DOHH2 (cell line): Measurements from ENCODE around the gene XRCC4.
A peak's percentile ranks its signal among the peaks of the same experiment; 100 is the strongest.

ENCODE experiments used
- H3F3A ChIP-seq: fragments of 200-600 bp; sonication (generic), shearing (Covaris generic); 2 replicates; pipeline ENCODE4 v1.6.0; 2016; ENCODE audit warnings: antibody characterized with exemption, mild to moderate bottlenecking; ENCODE audit not compliant: control insufficient read depth, insufficient read depth
- H3K27ac ChIP-seq: fragments of 200-600 bp; sonication (generic); 2 replicates; pipeline ENCODE4 v1.5.1; 2014; ENCODE audit warnings: low read depth, mild to moderate bottlenecking, low read length, moderate library complexity
- H3K27me3 ChIP-seq: fragments of 200-600 bp; sonication (generic); 2 replicates; pipeline ENCODE4 v1.6.1; 2014; ENCODE audit warnings: mild to moderate bottlenecking, low read length, mixed read lengths; ENCODE audit not compliant: control insufficient read depth
- H3K36me3 ChIP-seq: fragments of 200-600 bp; sonication (generic); 2 replicates; pipeline ENCODE4 v1.6.1; 2014; ENCODE audit warnings: mild to moderate bottlenecking, low read length, moderate library complexity, mixed read lengths; ENCODE audit not compliant: control insufficient read depth
- H3K4me1 ChIP-seq: fragments of 200-600 bp; sonication (generic); 2 replicates; pipeline ENCODE4 v1.6.1; 2014; ENCODE audit warnings: mild to moderate bottlenecking, low read length, mixed read lengths; ENCODE audit not compliant: control insufficient read depth
- H3K4me2 ChIP-seq: fragments of 200-600 bp; sonication (generic); 2 replicates; pipeline ENCODE4 v1.6.0; 2014; ENCODE audit warnings: mild to moderate bottlenecking, low read length, moderate library complexity
- H3K4me3 ChIP-seq: fragments of 200-600 bp; sonication (generic); 2 replicates; pipeline ENCODE4 v1.5.1; 2014; ENCODE audit warnings: mild to moderate bottlenecking, low read length, mixed read lengths
- H3K79me2 ChIP-seq: fragments of 200-600 bp; sonication (generic); 2 replicates; pipeline ENCODE4 v1.6.1; 2014; ENCODE audit warnings: mild to moderate bottlenecking, low read length, mixed read lengths; ENCODE audit not compliant: control insufficient read depth
- H3K9me2 ChIP-seq: fragments of 200-600 bp; sonication (generic); replicated peaks from 2 replicates; pipeline ENCODE4 v1.6.1; 2014; ENCODE audit warnings: mild to moderate bottlenecking, low read length, mixed read lengths; ENCODE audit not compliant: control insufficient read depth
- H3K9me3 ChIP-seq: fragments of 200-600 bp; sonication (generic); 2 replicates; pipeline ENCODE4 v1.6.1; 2014; ENCODE audit warnings: antibody characterized with exemption, low read length, mixed read lengths; ENCODE audit not compliant: control insufficient read depth, insufficient read depth
- H4K20me1 ChIP-seq: fragments of 200-600 bp; sonication (generic); 2 replicates; pipeline ENCODE4 v1.6.0; 2014; ENCODE audit warnings: low read depth, mild to moderate bottlenecking, antibody characterized with exemption, low read length, moderate library complexity; ENCODE audit not compliant: control insufficient read depth, insufficient read depth
- CTCF ChIP-seq: fragments of 200-600 bp; sonication (generic); IDR thresholded peaks from one replicate; pipeline ENCODE4 v1.5.1; 2014; ENCODE audit warnings: antibody characterized with exemption, mild to moderate bottlenecking, low read depth, low read length; ENCODE audit not compliant: poor library complexity, severe bottlenecking
- EZH2phosphoT487 ChIP-seq: fragments of 200-600 bp; sonication (generic); IDR thresholded peaks from 2 replicates; pipeline ENCODE4 v1.6.1; 2017; ENCODE audit warnings: borderline replicate concordance, mild to moderate bottlenecking, antibody characterized with exemption, low read length, moderate library complexity, mixed read lengths

The XRCC4 gene

GRCh38 chr5:83076742-83077661 is at the start of gene XRCC4, which contains the start of gene TMEM167A:
TSS of gene XRCC4 (plus strand) at chr5:83077547. CDS start at chr5:83104920, 27,373 bp downstream.
TSS of gene TMEM167A (minus strand) at chr5:83077394. CDS start at chr5:83077323, 71 bp downstream.
- Histone ChIP-seq H3K27me3 (no peaks in the 10 kb centered on the region), H3K27ac (peak within 1 kb of the TSS; percentile 80), H3K4me2 (peak within 1 kb of the TSS; percentile 96), H3K9me3 (no peaks in the 10 kb centered on the region), H3K4me1 (peaks cover 14% of the 10 kb centered on the region), H3K79me2 (peaks cover 93% of the 10 kb centered on the region), H4K20me1 (no peaks in the 10 kb centered on the region), H3F3A (no peaks in the 10 kb centered on the region), H3K4me3 (peak within 1 kb of the TSS; percentile 85), H3K36me3 (peaks cover 42% of the 10 kb centered on the region), H3K9me2 (no peaks in the 10 kb centered on the region)
- no peak for TF ChIP-seq CTCF
- no peak for TF ChIP-seq EZH2phosphoT487

GRCh38 chr5:83029912-83030311 is 47.4 kb upstream of the XRCC4 start:
- H4K20me1 ChIP-seq = no peaks in the 10 kb centered on the region
- TF ChIP-seq CTCF = no peak
- no peak for TF ChIP-seq EZH2phosphoT487
- no peaks in the 10 kb centered on the region; the same call in 1 of the 2 replicates for H3K9me3 ChIP-seq
- H3K27ac ChIP-seq = no peak overlapping the region
- no peaks in the 10 kb centered on the region for H3K79me2 ChIP-seq
- H3K27me3 ChIP-seq = no peaks in the 10 kb centered on the region
- H3K36me3 ChIP-seq = no peaks in the 10 kb centered on the region
- H3K4me2 ChIP-seq = no peak overlapping the region
- H3K9me2 ChIP-seq = no peaks in the 10 kb centered on the region
- no peak overlapping the region for H3K4me3 ChIP-seq
- no peaks in the 10 kb centered on the region; the same call in 1 of the 2 replicates for H3F3A ChIP-seq
- H3K4me1 ChIP-seq = peaks cover 20% of the 10 kb centered on the region

GRCh38 chr5:83031381-83031780 is 46.0 kb upstream of the XRCC4 start:
- no peaks in the 10 kb centered on the region for H3K36me3 ChIP-seq
- no peaks in the 10 kb centered on the region for H3K79me2 ChIP-seq
- no peaks in the 10 kb centered on the region for H4K20me1 ChIP-seq
- no peak overlapping the region for H3K4me3 ChIP-seq
- H3K9me2 ChIP-seq = no peaks in the 10 kb centered on the region
- no peak for TF ChIP-seq CTCF
- no peak overlapping the region for H3K27ac ChIP-seq
- H3K9me3 ChIP-seq = no peaks in the 10 kb centered on the region; the same call in 1 of the 2 replicates
- peaks cover 18% of the 10 kb centered on the region for H3K4me1 ChIP-seq
- no peaks in the 10 kb centered on the region; the same call in 1 of the 2 replicates for H3F3A ChIP-seq
- H3K4me2 ChIP-seq = no peak overlapping the region
- H3K27me3 ChIP-seq = no peaks in the 10 kb centered on the region
